HG03432 (cell line): ENCODE data around the gene RPAP2.
"Not testable (repeated sequence)": the region's sequence is repeated elsewhere in the genome, so short reads cannot be mapped to it uniquely, and the experiment has no call there.

Source experiments
- ATAC-seq: cut with Tn5 transposase; IDR thresholded peaks from one replicate; pipeline ENCODE4 v1.9.1; 2021; ENCODE audit warnings: mild to moderate bottlenecking, moderate library complexity; ENCODE audit not compliant: unreplicated experiment

RPAP2 gene

DNA sequence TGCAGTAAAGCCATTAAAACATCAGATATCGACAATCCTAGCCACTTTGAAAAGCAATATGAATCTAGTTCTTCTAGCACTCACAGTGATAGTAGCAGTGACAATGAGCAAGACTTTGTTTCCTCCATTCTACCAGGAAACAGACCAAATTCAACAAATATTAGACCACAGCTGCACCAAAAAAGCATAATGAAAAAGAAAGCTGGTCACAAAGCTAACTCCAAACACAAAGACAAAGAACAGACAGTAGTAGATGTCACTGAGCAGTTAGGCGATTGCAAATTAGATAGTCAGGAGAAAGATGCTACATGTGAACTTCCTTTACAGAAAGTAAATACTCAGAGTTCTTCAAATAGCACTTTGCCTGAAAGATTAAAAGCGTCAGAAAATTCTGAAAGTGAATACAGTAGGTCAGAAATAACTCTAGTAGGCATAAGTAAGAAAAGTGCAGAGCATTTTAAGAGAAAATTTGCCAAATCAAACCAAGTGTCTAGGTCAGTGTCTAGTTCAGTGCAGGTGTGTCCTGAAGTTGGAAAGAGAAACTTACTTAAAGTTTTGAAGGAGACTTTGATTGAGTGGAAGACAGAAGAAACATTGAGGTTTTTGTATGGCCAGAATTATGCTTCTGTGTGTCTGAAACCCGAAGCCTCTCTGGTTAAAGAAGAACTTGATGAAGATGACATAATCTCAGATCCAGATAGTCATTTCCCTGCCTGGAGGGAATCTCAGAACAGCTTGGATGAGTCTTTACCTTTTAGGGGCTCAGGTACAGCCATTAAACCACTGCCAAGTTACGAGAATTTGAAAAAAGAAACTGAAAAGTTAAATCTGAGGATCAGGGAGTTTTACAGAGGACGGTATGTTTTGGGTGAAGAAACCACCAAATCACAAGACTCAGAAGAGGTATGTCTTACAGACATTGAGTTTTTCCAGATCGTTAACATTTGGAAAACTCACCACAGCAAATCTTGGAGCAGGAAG lies 24.9 kb downstream of the RPAP2 start:
- no peak for ATAC-seq

DNA sequence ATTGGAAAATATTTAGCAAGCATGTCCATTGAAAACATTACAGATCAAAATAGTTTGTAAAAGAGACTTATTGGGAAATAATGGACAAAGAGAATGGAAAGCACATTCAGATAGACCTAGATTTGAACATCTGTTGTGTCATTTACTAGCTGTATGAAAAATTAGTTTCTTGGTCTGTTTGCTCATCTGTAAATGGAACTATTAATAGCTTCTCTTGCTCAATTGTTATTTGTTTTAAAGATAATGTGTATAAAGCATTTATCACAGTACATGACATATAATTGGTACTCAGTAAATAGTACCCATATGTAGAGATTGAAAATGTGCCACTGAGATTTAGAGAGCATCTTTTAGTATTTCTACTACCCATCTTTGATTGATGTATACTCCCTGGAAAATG lies 25.9 kb downstream of the RPAP2 start:
- no peak for ATAC-seq

DNA sequence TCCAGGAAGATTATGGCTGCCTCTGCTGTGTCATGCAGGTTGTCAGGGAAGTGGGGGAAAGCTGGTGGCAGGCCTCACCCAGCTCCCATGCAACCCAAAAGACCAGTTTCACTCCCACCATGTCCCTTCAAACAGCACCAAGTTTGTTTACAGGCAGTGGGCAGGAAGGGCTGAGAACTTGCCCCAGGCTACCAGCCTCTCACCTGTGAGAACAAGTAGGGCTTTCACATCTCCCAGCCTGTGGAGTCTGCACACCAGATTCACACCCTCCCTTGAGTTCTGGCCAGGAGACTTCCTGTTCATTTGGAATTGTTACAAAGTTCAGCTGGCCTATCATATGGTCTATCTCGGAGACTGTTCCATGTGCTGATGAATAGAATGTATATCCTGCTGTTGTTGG lies 27.8 kb downstream of the RPAP2 start:
- no peak for ATAC-seq

DNA sequence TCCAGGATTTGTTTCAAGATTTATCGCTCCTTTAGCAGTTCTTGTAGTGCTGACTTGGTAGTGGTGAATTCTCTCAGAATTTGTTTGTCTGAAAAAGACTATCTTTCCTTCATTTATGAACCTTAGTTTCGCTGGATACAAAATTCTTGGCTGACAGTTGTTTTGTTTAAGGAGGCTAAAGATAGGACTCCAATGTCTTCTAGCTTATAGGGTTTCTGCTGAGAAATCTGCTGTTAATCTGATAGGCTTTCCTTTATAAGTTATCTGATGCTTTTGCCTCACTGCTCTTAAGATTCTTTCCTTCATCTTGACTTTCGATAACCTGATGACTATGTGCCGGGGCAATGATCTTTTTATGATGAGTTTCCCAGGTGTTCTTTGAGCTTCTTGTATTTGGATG lies 28.9 kb downstream of the RPAP2 start:
- ATAC-seq, result no peak

DNA sequence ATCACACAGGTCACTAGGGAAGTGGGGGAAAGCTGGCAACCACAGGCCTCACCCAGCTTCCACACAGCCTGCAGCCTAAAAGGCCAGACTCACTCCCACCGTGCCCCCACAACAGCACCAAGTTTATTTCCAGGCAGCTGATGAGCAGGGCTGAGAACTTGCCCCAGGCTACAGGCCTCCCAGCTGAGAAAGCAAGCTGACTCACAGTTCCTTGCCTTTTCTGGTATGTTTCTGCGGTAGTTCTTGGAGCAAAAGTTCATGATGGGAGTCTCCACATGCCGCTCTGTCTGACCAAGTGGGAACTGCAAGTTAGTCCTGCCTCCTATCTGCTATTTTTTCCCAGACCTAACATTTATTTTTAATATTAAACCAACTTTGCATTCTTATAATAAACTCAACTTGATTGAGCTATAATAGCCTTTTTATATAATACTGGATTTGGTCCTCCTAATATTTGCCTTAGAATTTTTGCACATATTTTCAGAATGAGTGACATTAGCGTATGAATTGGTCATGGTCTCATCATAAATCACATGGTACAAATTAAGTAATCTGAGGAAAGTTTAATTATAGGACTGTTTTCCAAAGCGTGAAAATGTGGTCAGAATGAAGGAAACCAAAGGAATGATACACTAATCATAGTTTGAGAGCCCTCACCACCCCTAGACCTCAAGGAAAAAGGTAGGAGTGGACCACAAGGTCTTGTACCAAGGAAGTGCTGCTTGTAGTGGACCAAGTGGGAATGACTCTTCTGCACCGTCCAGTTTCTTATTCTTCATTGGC lies 30.7 kb downstream of the RPAP2 start:
- ATAC-seq, result no peak

DNA sequence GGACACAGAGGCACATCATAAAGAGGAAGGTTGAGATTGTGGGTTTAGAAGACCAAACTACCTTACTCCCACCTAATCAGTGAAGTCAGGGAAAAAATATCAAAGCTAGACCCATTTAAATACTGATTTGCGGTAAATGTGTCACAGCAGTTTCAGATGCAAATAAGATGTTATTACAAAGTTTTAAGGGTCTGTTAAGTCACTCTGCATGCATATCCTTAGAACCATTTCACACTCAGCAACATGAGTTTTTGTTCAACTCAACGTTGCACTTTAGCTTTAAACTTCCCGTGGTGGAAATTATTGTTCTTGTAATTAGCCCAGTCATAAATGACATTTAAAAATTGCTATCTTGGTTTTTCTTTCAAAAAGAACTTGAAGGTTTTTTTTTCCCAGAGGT lies 34.8 kb downstream of the RPAP2 start:
- ATAC-seq, result no peak

DNA sequence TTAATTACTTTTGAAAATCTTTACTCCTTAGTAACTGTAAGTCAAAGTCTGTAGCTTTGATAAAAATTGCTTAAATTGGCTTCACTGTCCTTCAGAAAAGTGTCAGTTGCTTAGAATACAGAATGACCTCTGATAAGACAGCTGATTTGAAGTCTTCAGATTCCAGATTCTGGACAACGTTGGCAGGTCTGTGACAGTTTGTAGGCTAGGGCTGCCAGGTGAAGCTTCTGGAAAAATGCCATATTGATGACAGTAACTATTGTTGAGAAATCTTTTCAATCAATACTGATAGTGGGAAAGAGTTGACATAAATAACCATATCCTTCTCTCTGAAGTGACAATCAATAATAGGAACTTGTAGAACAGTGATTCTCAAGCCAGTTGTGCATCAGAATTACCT lies 41.3 kb downstream of the RPAP2 start:
- ATAC-seq, result no peak

DNA sequence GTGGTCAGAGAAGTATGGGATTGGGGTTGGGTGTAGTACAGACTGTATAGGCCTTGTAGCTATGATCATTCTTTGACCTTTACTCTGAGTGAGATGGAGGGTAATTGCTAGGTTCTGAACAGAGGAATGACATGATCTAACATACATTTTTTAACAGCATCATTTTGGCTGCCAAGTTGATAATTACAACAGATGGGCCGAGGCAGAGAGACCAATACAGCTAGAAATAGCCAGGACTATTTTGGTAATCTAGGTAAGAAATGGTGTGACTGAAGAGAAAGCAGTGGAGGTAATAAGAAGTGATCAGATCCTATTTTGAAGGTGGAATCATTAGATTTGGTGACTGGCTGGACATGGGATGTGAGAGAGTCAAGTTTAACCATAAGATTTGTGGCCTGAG lies 43.5 kb downstream of the RPAP2 start:
- no peak for ATAC-seq

DNA sequence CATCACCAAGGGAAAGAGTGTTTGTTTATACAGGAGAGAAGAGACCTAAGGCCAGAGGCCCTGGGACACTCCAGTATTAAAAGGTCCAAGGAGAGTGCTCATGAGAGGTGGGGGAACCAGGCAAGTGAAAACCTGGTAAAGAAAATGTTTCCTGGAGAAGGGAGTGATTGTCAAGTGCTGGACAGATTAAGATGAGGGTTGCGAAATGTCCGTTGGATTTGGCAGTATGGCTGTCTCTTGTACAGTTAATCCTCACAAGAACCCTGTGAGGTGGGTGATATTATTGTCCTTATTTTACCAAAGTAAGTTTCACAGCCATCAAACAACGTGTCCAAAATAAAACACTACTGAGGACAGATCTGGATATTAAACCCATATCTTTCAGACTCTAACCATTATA lies 44.2 kb downstream of the RPAP2 start:
- ATAC-seq, result no peak

DNA sequence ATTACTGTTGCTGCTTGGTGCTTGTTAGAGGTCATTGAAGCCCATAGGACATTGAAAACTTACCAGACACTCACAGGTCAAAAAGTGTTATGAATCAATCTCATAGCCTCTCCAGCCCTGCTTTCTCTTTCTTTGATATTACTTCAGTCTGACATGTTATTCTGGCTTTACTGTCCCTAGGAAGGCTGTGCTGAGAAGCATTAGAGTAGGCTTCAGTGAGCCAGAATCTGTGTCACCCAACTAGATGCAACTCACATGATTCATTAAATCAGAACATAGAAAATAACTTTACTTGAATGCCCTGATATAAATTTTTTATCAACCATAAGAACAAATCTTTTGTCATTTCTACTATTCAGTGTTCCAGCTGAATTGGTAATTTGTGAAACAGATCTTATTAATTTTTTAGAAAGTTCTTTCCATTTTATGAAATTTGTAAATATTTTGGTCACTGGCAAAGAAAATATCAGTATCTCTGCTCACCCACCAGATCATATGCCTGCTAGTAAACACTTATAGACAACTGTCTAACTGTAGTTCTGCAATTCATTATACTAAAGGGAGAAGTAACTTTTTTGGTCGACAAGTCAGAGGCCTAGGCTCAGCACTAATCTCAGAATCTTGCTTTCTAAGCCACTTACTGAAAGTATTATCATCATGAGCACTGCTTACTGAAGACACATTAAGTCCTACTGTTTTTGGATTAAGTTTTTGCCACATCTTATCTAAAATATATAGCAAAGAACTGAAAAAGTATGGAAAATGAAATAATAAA lies 48.2 kb downstream of the RPAP2 start:
- no peak for ATAC-seq

DNA sequence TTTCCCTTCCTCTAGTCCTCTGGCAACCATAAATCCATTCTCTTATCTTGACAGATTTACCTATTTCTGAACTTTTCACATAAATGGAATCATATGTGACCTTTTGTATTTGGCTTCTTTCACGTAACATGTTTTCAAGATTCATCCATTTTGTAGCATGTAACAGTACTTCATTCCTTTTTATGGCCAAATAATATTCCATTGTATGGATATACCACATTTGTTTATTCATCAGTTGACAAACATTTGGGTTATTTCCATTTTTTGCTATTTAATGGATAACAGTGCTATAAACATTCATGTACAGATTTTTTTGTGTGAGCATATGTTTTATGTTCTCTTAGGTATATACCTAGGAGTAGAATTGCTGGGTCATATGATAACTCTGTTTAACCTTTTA lies 54.0 kb downstream of the RPAP2 start:
- no peak for ATAC-seq

DNA sequence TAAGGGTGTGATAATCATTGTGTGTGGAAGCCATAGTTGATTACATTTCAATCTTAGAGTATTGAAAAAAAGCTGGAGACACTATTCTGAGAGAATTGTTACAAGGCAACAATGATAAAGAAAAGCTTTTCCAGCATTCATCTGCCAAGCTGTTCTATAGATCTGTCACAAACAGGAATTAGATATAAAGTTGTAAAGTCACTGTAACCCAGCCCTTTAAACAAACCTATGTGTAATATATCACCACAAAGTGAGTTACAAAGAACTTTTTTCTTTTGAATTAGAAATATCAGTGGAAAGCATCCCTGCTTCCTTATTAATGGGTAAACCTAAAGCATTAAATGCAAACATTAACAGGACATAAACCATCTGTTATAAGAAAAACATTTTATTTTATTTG lies 55.4 kb downstream of the RPAP2 start:
- ATAC-seq, result no peak

DNA sequence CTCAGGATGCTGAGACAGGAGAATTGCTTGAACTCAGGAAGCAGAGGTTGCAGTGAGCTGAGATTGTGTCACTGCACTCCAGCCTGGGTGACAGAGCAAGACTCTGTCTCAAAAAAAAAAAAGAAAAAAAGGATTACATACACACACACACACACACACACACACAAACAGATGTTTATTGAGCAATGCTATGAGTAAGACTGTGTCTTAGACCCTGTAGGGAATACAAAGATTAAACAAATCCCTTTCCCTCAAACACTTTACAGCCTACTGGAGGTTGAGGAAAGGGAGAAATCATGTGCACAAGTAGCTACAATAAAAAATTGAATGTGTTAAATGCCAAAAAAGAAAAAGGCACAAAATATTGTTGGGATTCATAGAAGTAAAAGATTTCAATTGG lies 58.1 kb downstream of the RPAP2 start:
- ATAC-seq, result no peak

DNA sequence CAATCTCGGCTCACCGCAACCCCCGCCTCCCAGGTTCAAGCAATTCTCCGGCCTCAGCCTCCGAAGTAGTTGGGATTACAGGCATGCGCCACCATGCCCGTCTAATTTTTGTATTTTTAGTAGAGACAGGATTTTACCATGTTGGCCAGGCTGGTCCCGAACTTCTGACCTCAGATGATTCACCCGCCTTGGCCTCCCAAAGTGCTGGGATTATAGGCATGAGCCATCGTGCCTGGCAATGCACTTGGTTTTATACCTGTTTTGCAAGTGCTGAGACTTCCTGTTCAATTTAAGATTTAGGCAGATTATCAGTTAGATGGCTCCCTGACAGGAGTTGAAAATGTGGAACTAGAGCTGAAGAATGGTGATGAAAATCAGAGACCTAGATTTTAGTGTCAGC lies 60.5 kb downstream of the RPAP2 start:
- not testable (repeated sequence) for ATAC-seq

DNA sequence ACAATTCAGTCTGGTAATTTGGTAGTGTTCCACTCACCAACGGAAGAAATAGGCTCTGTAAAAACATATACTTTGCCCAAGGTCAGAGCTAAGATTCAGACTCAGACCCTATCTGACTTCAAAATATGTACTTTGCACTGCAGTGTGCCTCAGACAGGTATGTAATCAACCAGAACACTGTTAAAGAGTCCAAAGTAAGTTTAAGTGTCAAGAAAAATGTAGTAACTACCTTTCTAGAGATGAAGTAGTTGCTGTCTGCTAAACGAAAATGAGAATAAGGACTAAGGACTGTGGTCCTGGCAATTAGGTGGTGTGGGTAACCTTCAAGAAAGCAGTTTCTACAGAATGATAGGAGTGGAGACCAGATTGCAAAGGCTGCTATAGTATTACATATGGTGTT lies 61.1 kb downstream of the RPAP2 start:
- ATAC-seq, result no peak

DNA sequence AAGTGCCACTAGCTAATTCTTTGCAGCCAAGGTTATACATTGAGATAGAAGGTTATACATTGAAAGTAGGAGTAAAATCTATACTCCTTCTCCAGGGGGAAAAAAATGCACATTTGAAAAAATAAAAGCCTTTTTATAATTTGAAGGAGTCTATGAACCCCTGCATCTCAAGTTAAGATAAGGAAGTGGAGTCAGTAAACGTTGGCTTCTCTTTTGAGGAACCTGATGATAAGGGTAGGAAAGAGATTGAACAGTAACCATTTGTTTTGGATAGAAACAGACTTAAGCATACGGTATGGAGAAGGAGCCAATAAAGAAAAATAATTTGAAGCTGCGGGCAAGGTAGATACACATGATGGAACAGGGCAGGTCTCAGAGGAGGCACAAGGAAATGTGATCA lies 64.1 kb downstream of the RPAP2 start:
- no peak for ATAC-seq

DNA sequence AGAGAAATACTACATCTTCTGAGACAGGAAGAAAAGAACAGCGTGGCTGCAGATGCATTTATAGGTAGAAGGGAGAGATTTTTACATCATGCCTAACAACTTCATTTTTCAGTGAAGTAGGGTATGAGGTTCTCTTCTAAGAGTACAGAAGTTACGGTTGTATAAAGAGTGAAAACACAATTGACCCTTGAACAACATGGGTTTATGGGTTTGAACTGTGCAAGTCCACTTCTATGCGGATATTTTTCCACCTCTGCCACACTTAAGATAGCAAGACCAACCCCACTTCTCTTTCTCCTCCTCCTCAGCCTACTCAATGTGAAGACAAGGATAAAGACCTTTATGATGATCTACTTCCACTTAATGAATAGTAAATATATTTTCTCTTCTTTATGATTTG lies 64.5 kb downstream of the RPAP2 start:
- ATAC-seq, result no peak

DNA sequence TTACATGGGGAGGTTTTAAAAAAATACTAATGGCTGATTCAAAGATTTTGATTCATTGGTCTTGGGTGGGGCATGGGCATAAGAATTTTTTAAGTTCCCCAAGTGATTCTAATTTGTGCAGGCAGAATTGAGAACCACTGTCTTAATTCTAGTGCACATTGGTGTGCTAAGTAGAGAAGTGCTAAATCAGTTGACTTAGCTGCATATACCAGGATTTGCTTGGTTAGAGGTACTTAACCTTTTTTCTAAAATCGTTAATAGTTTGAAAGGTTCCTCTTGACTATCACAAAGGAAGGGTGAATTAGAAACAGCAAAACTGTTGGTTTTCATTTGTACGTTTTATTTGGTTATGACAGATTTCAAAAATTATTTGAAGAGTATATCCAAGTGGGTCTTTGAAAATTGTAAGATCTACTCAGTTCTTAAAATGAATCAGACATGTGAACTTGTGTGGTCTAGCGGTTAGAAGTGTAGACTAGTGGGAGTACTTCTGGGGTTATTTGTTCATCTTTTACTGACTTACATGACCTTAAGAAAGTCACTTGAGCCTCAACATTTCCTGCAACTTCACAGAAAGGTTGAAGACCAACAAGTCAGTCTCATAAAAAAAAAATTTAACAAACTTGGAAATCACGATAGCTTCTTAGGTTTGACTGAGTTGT lies 66.7 kb downstream of the RPAP2 start:
- ATAC-seq, result no peak

DNA sequence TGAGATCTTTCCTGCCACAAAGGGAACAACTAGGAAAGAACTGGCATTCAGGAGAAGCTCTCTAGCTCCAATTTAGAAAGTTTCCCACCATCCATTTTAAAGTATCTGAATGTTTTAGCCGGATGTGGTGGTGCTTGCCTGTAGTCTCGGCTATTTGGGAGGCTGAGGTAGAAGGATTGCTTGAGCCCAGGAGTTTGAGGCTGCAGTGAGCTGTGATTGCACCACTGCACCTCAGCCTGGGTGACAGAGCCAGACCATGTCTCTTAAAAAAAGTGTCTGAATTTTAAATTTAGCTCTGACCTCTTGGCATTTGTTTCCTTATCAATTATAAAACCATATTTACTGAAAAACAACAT lies 67.2 kb downstream of the RPAP2 start:
- no peak for ATAC-seq

DNA sequence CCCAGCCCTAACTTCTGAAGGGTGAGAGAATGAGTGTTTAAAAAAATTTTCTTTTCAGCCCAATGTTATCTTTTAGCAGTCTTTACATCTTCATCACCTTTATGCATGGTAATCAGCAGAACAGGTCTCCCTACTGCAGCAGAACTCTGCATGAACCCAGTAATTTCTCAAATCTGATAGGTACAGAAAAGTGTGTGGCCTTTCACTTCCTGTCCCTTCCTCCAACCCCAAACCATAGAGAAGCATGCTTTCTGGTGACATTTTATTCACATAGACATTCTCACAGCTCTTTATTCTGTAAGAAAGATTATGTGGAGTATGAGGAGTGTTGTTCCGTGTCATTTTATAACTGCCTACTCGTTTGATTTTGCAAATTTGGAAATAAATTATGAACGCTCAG lies 68.6 kb downstream of the RPAP2 start:
- peak; percentile 48 for ATAC-seq

DNA sequence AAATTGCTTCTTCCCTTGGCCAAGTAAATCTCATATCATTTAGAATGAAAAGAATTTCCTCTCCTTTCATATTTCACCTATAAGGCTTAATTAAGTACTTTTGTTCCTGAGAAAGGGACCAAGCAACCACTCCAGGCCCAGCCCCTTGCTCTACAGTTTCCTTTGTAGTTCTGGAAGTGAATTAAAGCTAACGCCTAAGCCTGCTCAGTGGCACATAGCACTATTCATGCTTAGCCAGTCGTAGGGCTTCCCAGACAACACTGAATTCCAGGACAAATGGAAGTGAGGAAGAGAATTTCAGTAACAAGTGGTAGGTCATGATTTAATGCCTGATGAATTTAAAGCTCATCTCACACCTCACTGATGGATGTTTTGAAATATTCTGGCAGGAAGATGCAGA lies 73.3 kb downstream of the RPAP2 start:
- ATAC-seq, result no peak
